IMR-90 (cell line): ENCODE results near the gene PRDM5. TPM values are rescaled to one million over a fixed set of nuclear protein-coding genes. Genes with fewer than 3 reads are reported as not detected.

Experiments
- ATAC-seq: fragments of 200-7000 bp; cut with Tn5 transposase; 2 replicates; pipeline ENCODE4 v1.9.1; 2020; ENCODE audit warnings: low read depth, mild to moderate bottlenecking, moderate library complexity
- BruUV-seq: library from RNA; stranded (reverse); fragments of 400-500 nt; replicated peaks from 2 replicates; lab custom pipeline; 2021; lab: Mats Ljungman, UMichigan
- CTCF ChIA-PET: fragments of 300-600 bp; formaldehyde crosslinking; extraction: SDS; loops from one replicate; lab custom pipeline; 2021; ENCODE audit warnings: antibody characterized with exemption; lab: Yijun Ruan, JAX
- POLR2A ChIA-PET: fragments of 300-600 bp; sonication (Branson Sonifier 250); formaldehyde crosslinking; loops from one replicate; lab custom pipeline; 2022; ENCODE audit warnings: antibody characterized with exemption; ENCODE audit not compliant: unreplicated experiment; lab: Charles Lee
- DNase-seq: peaks from one replicate; pipeline ENCODE4 v3.0.0; 2013
- H2AFZ ChIP-seq: replicated peaks from 2 replicates; pipeline ENCODE3; 2013; ENCODE audit warnings: low read length, mild to moderate bottlenecking; ENCODE audit not compliant: poor library complexity
- H2AK5ac ChIP-seq: 2 replicates; pipeline ENCODE4 v1.6.1; 2013; ENCODE audit warnings: low read depth, low read length, inconsistent platforms
- H2AK9ac ChIP-seq: replicated peaks from 2 replicates; pipeline ENCODE3; 2013; ENCODE audit warnings: mild to moderate bottlenecking, low read depth, low read length, moderate library complexity; ENCODE audit not compliant: poor library complexity
- H2BK120ac ChIP-seq: 2 replicates; pipeline ENCODE4 v1.6.1; 2013; ENCODE audit warnings: low read depth, low read length, inconsistent platforms
- H2BK15ac ChIP-seq: 3 replicates; pipeline ENCODE4 v1.6.1; 2013; ENCODE audit warnings: low read depth, low read length, inconsistent platforms
- H2BK20ac ChIP-seq: 2 replicates; pipeline ENCODE4 v1.6.1; 2013; ENCODE audit warnings: low read depth, mild to moderate bottlenecking, inconsistent platforms, low read length, moderate library complexity
- H2BK5ac ChIP-seq: 2 replicates; pipeline ENCODE4 v1.6.1; 2013; ENCODE audit warnings: mild to moderate bottlenecking, low read depth, low read length, inconsistent platforms; ENCODE audit not compliant: poor library complexity, severe bottlenecking
- H3K14ac ChIP-seq: replicated peaks from 2 replicates; pipeline ENCODE4 v1.6.1; 2013; ENCODE audit warnings: low read depth, low read length, inconsistent platforms
- H3K18ac ChIP-seq: 2 replicates; pipeline ENCODE4 v1.6.1; 2013; ENCODE audit warnings: low read depth, low read length, control low read depth
- H3K23ac ChIP-seq: 2 replicates; pipeline ENCODE4 v1.6.1; 2013; ENCODE audit warnings: low read depth, low read length, inconsistent platforms
- H3K27ac ChIP-seq: 2 replicates; pipeline ENCODE4 v1.5.1; 2013; ENCODE audit warnings: mild to moderate bottlenecking, control low read depth, low read length; ENCODE audit not compliant: insufficient read depth
- H3K27me3 ChIP-seq: 2 replicates; pipeline ENCODE4 v1.6.1; 2013; ENCODE audit warnings: low read length; ENCODE audit not compliant: control insufficient read depth, insufficient read depth
- H3K36me3 ChIP-seq: 2 replicates; pipeline ENCODE4 v1.6.1; 2013; ENCODE audit warnings: low read length, mixed read lengths; ENCODE audit not compliant: control insufficient read depth, insufficient read depth
- H3K4ac ChIP-seq: 2 replicates; pipeline ENCODE4 v1.6.1; 2013; ENCODE audit warnings: low read depth, low read length, inconsistent platforms
- H3K4me1 ChIP-seq: 2 replicates; pipeline ENCODE4 v1.6.1; 2013; ENCODE audit warnings: low read length, mixed read lengths; ENCODE audit not compliant: control insufficient read depth, insufficient read depth
- H3K4me2 ChIP-seq: 2 replicates; pipeline ENCODE4 v1.6.1; 2013; ENCODE audit warnings: low read depth, mild to moderate bottlenecking, control low read depth, low read length, moderate library complexity
- H3K4me3 ChIP-seq: 2 replicates; pipeline ENCODE4 v1.5.1; 2013; ENCODE audit warnings: low read depth, mild to moderate bottlenecking, control low read depth, low read length, moderate library complexity; ENCODE audit not compliant: insufficient read depth
- H3K56ac ChIP-seq: 2 replicates; pipeline ENCODE4 v1.6.1; 2013; ENCODE audit warnings: low read length, inconsistent platforms; ENCODE audit not compliant: insufficient read depth; ENCODE audit errors: extremely low read depth
- H3K79me1 ChIP-seq, 2 experiments: 2 replicates each; pipeline ENCODE4 v1.6.1; 2013; ENCODE audit warnings: low read length in 2 of 2, inconsistent platforms in 1 of 2, low read depth in 1 of 2
- H3K9ac ChIP-seq: 2 replicates; pipeline ENCODE4 v1.6.1; 2013; ENCODE audit warnings: low read depth, low read length, control low read depth
- H3K9me1 ChIP-seq: 2 replicates; pipeline ENCODE4 v1.6.1; 2013; ENCODE audit warnings: low read length, inconsistent platforms; ENCODE audit not compliant: insufficient read depth
- H3K9me3 ChIP-seq: 2 replicates; pipeline ENCODE4 v1.6.1; 2013; ENCODE audit warnings: low read length; ENCODE audit not compliant: control insufficient read depth, insufficient read depth
- H4K20me1 ChIP-seq: 2 replicates; pipeline ENCODE4 v1.6.1; 2013; ENCODE audit warnings: low read length, inconsistent platforms; ENCODE audit not compliant: insufficient read depth
- H4K5ac ChIP-seq: 2 replicates; pipeline ENCODE4 v1.6.1; 2013; ENCODE audit warnings: mild to moderate bottlenecking, low read depth, low read length, control low read depth
- H4K8ac ChIP-seq, 2 experiments: 2 replicates each; pipeline ENCODE4 v1.6.1; 2013; ENCODE audit warnings: low read depth in 2 of 2, low read length in 2 of 2, control low read depth in 1 of 2, inconsistent platforms in 1 of 2
- H4K91ac ChIP-seq: 2 replicates; pipeline ENCODE4 v1.6.1; 2013; ENCODE audit warnings: low read depth, low read length, inconsistent platforms; ENCODE audit not compliant: insufficient read depth
- BHLHE40 ChIP-seq: fragments of 150-350 bp; IDR thresholded peaks from 2 replicates; pipeline ENCODE4 v1.6.1; 2016; ENCODE audit warnings: mild to moderate bottlenecking, low read depth, low read length
- MAFK ChIP-seq: IDR thresholded peaks from 2 replicates; pipeline ENCODE4 v1.6.1; 2012; ENCODE audit warnings: low read depth, low read length, improper control_type of control experiment
- MAZ ChIP-seq: IDR thresholded peaks from 2 replicates; pipeline ENCODE4 v1.6.1; 2012; ENCODE audit warnings: low read depth, mild to moderate bottlenecking, low read length, improper control_type of control experiment, moderate library complexity, borderline replicate concordance
- NFE2L2 ChIP-seq: fragments of 150-350 bp; IDR thresholded peaks from 2 replicates; pipeline ENCODE4 v1.6.1; 2016; ENCODE audit warnings: low read depth, mild to moderate bottlenecking, low read length
- USF2 ChIP-seq: fragments of 150-350 bp; IDR thresholded peaks from 2 replicates; pipeline ENCODE4 v1.6.1; 2017; ENCODE audit warnings: mild to moderate bottlenecking, antibody characterized with exemption, low read length, low read depth
- WGBS, 2 experiments: methylation state at CpG; one replicate each; pipeline versions ENCODE4 v1.1.5 to v1.1.7; 2013; ENCODE audit warnings: missing lambda C conversion rate in 2 of 2; ENCODE audit not compliant: insufficient read length in 1 of 2; ENCODE audit errors: extremely low coverage in 2 of 2; 5-methylcytosine and 5-hydroxymethylcytosine counted together
- dilution Hi-C: fragments of 300-500 bp; cut with HindIII; formaldehyde crosslinking; loops from one replicate; pipeline ENCODE4 v1.14.3; 2018; ENCODE audit warnings: low sequenced_read_pairs; ENCODE audit not compliant: unreplicated experiment
- in situ Hi-C: fragments of 300-500 bp; cut with MboI; formaldehyde crosslinking; loops from 3 replicates; pipeline ENCODE4 v1.14.3; 2019; ENCODE audit warnings: low sequenced_read_pairs, inconsistent platforms, mixed read lengths
- intact Hi-C: fragments of 100-400 bp; cut with micrococcal nuclease; formaldehyde crosslinking; loops from 2 replicates; pipeline ENCODE4 v1.10.0; 2022
- polyA plus RNA-seq, 3 experiments: library from polyadenylated mRNA; depleted of rRNA; stranded (reverse); fragments of >200 nt; gene quantifications; 2 replicates each; pipeline ENCODE4 v1.2.3, GENCODE V29; 2012; ENCODE audit warnings: low replicate concordance in 1 of 3
- total RNA-seq: library from RNA; depleted of rRNA; stranded (reverse); fragments of >200 nt; gene quantifications from 2 replicates; pipeline ENCODE4 v1.2.3, GENCODE V29; 2012

The PRDM5 gene
- total and polyA plus RNA-seq, 2 of the 4 experiments (the other 2 are of a cell fraction) = 4.1 to 10.8 TPM

GRCh38 chr4:120680647-120681228, 241.8 kb downstream of the PRDM5 start:
- H2BK20ac ChIP-seq = no peak overlapping the region
- TF ChIP-seq USF2 (no peak), MAFK (no peak), MAZ (no peak), NFE2L2 (no peak), BHLHE40 (no peak)
- no peak overlapping the region for H4K5ac ChIP-seq
- H3K4ac ChIP-seq = no peak overlapping the region
- no peaks in the 10 kb centered on the region for H3K27me3 ChIP-seq
- no peak overlapping the region for H2BK5ac ChIP-seq
- H3K9me3 ChIP-seq = no peaks in the 10 kb centered on the region
- intact Hi-C loops = no loop called here
- no peak overlapping the region for H3K27ac ChIP-seq
- H3K56ac ChIP-seq = no peak overlapping the region
- H3K79me1 ChIP-seq = no peaks in the 10 kb centered on the region
- CTCF ChIA-PET = no interaction called here
- no peak overlapping the region for H2AK5ac ChIP-seq
- H2AFZ ChIP-seq = no peak overlapping the region
- H4K91ac ChIP-seq = no peak overlapping the region
- in situ Hi-C loops = no loop called here
- no peak overlapping the region for H4K8ac ChIP-seq
- dilution Hi-C loops = no loop called here
- H3K36me3 ChIP-seq = no peaks in the 10 kb centered on the region
- no peaks in the 10 kb centered on the region for H3K4me1 ChIP-seq
- no peak overlapping the region for H3K23ac ChIP-seq
- DNase-seq (no peak), ATAC-seq (no peak)
- no peak overlapping the region for H3K14ac ChIP-seq
- H3K9me1 ChIP-seq = no peaks in the 10 kb centered on the region
- H3K4me2 ChIP-seq = no peak overlapping the region
- no peak overlapping the region for H3K9ac ChIP-seq
- WGBS, 2 experiments = no CpG with 5 or more reads among the region's 3 CpGs
- no peak overlapping the region for H3K18ac ChIP-seq
- H2BK15ac ChIP-seq = no peak overlapping the region
- no peak overlapping the region for H3K4me3 ChIP-seq
- BruUV-seq = no TSS peak
- POLR2A ChIA-PET = no interaction called here
- H4K20me1 ChIP-seq = no peaks in the 10 kb centered on the region
- H2AK9ac ChIP-seq = no peak overlapping the region
- no peak overlapping the region for H2BK120ac ChIP-seq
